ENCODE results near the gene STRADA. TPM values are rescaled to one million over a fixed set of nuclear protein-coding genes. Genes with fewer than 3 reads are reported as not detected.

Gene STRADA
- total and polyA plus RNA-seq, 10 of the 15 experiments (the other 5 are each of a cell fraction or from before 2014, with no cell fraction given) = 13.3 to 54.1 (median 44.0) TPM

- TF ChIP-seq NKRF (conservative IDR thresholded peaks at IDR 0.05) = peak; percentile 10; the same call in 1 of the 2 replicates
- no peak for TF ChIP-seq ZNF622 (IDR thresholded peaks at IDR 0.05)
- no peak for TF ChIP-seq PRDM15 (CRISPR knock-in tag; IDR thresholded peaks at IDR 0.05)
- TF ChIP-seq E2F4 (IDR thresholded peaks at IDR 0.05; ENCODE audit: low read depth, low read length) = no peak
- TF ChIP-seq SPI1 (IDR thresholded peaks at IDR 0.05; ENCODE audit: borderline replicate concordance, insufficient read depth, low read depth, low read length) = peak; percentile 86
- TF ChIP-seq NR2C2 (IDR thresholded peaks at IDR 0.05; ENCODE audit: borderline replicate concordance, control insufficient read depth, insufficient read length, low read depth) = no peak
- no peak; the same call in 1 of the 2 replicates for TF ChIP-seq SMAD5 (IDR thresholded peaks at IDR 0.05; ENCODE audit: low read depth)
- no peak for TF ChIP-seq ZBTB40 (IDR thresholded peaks at IDR 0.05; ENCODE audit: borderline replicate concordance)
- no peak for TF ChIP-seq ZBTB4 (CRISPR knock-in tag; IDR thresholded peaks at IDR 0.05)
- no peak for TF ChIP-seq HSF1 (IDR thresholded peaks at IDR 0.05; ENCODE audit: low read depth, low read length)
Measured at GRCh38 chr17:63697341-63698286, 44.0 kb downstream of the STRADA start (continued).
